ENCODE results near the gene CD55.

DNA sequence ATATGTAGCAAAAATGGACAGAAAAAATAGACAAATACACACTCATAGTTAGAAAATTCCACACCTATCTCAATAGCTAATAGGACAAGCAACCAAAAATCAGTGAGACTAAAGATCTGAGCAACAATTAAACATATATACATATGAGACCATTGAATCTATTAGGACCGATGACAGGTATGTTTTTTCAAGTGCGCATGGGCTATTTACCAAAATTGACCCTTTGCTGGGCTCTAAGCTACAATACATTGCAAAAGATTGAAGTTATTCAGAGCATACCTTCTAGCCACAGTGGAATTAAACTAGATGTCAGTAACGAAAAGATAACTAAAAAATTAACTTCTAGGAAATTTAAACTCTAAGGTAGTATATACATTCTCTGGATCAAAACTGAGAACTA is 13.7 kb downstream of the CD55 start:
- TF ChIP-seq CTCF (IDR thresholded peaks at IDR 0.05) (no peak), EP300 (IDR thresholded peaks at IDR 0.05) (no peak), POLR2A (IDR thresholded peaks at IDR 0.05) (no peak)

Data from suprapubic skin (tissue), 3 donors.